Fibroblast of the aortic adventitia (primary cell): Measurements from ENCODE around the gene DIP2B. TPM values are rescaled to one million over a fixed set of nuclear protein-coding genes. Genes with fewer than 3 reads are reported as not detected.

Experiments
- DNase-seq: peaks from one replicate; pipeline ENCODE4 v3.0.0-alpha.2; 2010; ENCODE audit warnings: low read depth
- H3K4me3 ChIP-seq: 2 replicates; pipeline ENCODE4 v1.5.1; 2011; ENCODE audit warnings: low read depth, mild to moderate bottlenecking, control low read depth, low read length, moderate library complexity
- CTCF ChIP-seq: IDR thresholded peaks from 2 replicates; pipeline ENCODE4 v1.5.1; 2011; ENCODE audit warnings: mild to moderate bottlenecking, low read length, control low read depth, inconsistent platforms; ENCODE audit not compliant: insufficient read depth
- total RNA-seq: library from RNA; depleted of rRNA; stranded (reverse); fragments of >200 nt; gene quantifications from 2 replicates; pipeline ENCODE4 v1.2.3, GENCODE V29; 2012; ENCODE audit warnings: low replicate concordance

The DIP2B gene
- total RNA-seq, 1 donor, result 26.7 TPM

DNA sequence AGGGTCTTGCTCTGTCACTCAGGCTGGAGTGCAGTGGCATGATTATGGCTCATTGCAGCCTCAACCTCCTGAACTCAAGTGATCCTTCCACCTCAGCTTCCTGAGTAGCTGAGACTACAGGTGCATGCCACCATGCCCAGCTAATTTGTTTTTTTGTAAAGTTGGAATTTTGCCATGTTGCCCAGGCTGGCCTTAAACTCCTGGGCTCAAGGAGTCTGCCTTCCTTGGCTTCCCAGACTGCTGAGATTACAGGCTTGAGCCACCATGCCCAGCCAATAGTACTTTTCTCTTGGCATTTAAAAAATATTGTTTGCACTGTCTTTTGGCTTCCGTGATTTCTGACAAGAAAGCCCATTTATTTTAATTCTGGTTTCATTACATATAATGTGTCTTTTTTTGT lies 61.3 kb downstream of the DIP2B start:
- DNase-seq, result no peak
- no peak for TF ChIP-seq CTCF
- H3K4me3 ChIP-seq, result no peak overlapping the region

DNA sequence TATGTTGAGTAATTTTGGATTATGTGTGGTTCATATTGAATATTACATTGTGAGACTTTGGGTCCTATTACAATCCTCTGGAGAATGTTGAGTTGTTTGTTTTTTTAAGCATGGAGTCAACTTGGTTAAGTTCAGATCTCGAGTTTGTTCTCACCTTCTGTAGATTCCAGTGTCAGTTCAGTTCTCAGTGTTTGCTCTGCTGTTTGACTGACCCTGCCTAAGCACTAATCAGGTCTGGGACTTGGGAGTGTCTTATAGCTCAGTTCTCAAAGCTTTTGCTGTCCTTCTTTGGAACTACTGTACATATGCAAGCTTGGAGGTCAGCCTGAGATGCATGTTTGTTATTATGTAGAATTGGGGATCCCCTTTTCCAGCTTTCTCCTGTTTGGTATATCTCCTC lies 63.1 kb downstream of the DIP2B start:
- no peak overlapping the region for H3K4me3 ChIP-seq
- DNase-seq, result no peak
- TF ChIP-seq CTCF, result no peak

DNA sequence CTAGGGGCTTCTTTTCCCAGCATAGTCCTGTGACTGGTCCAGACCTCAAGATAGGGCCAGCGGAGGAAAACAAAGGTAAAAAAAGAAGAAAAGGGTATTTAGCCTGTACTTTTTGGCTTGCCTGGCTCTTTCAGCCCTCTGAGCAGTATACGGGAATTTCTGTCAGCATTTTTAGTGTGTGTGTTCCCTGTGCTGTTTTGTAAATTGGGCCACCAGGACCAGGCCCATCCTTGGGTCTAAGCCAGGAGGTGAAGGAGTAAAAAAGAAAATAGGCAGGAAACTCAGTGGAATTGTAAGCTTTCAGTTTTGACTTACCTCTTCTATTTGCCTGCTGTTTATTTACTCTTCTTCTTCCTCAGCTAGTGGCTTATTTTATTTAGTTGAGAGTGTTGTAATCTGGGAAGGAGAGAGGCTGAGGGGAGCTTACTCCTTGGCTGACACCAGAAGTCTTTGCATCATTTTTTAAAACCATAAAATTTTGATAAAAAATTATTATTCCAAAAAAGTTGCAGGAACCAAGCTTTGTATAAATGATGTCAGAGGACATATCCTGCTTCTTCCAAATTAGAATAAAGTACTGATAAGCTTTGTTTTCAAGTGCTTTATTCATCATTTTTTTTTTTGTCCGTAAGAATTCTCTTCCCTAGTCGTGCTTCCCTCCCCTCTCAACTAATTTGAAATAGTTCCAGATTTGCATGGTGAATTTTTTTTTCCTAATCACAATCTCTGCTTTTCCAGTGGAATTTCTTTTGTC lies 63.7 kb downstream of the DIP2B start:
- no peak overlapping the region for H3K4me3 ChIP-seq
- peak; percentile 59 for DNase-seq
- no peak for TF ChIP-seq CTCF

DNA sequence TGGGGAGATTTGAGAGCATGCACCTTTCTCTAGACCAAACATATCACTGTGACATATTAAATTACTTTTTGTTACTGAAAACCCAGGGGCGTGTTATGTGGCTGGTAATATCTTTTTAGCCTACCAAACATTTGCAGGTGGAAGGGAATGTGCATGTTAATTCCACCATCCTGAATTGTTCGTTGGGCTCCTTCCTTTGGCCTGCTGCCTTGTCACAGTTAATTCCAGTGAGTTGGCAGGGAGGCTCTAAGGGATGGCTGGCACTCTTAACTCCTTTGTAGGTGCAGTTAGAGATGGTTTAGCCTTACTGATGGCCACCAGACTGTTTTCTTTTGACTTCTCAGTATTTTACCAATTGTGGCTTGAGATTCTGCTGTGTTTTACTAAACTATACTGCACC lies 64.5 kb downstream of the DIP2B start:
- no peak for TF ChIP-seq CTCF
- no peak overlapping the region for H3K4me3 ChIP-seq
- no peak for DNase-seq

GRCh38 chr12:50569876-50570275 lies 65.1 kb downstream of the DIP2B start:
- no peak overlapping the region for H3K4me3 ChIP-seq
- DNase-seq, result peak; percentile 51
- no peak for TF ChIP-seq CTCF

DNA sequence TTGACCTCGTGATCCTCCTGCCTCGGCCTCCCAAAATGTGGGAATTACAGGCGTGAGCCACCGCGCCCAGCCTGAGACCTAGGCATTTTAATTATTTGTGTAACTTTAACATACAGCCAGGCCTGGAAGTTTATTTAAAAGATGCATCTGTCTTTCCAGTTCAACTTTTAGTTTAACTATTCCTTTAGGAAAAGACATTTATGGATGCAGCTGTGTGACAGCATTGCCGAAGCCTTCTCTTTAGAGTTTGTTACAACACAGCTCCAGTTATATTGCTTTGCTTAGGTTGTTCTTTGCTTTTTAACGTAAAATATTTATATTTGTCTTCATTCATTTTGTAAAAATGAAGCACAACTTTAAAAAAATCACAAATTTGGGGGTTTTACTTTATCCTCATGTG lies 67.0 kb downstream of the DIP2B start:
- no peak for DNase-seq
- no peak overlapping the region for H3K4me3 ChIP-seq
- no peak for TF ChIP-seq CTCF

- peak; percentile 96 for DNase-seq
- no peak overlapping the region for H3K4me3 ChIP-seq
- no peak for TF ChIP-seq CTCF
Measured at GRCh38 chr12:50572287-50572686, 67.5 kb downstream of the DIP2B start.
